HepG2 (cell line): Measurements from ENCODE around the gene HABP4. TPM values are rescaled to one million over a fixed set of nuclear protein-coding genes. Genes with fewer than 3 reads are reported as not detected.

ENCODE experiments used
- ATF1 ChIP-seq: IDR thresholded peaks from 2 replicates; pipeline ENCODE4 v1.6.1; 2016; ENCODE audit warnings: mild to moderate bottlenecking, control low read depth
- ELF1 ChIP-seq: sonication (generic); formaldehyde crosslinking; IDR thresholded peaks from 2 replicates; pipeline ENCODE4 v1.4.0; 2020; ENCODE audit warnings: missing genetic modification reagents
- SATB2 ChIP-seq: sonication (generic); formaldehyde crosslinking; IDR thresholded peaks from 2 replicates; pipeline ENCODE4 v1.5.0; 2020; ENCODE audit warnings: missing genetic modification reagents
- SIX4 ChIP-seq: sonication (generic); formaldehyde crosslinking; IDR thresholded peaks from 2 replicates; pipeline ENCODE4 v1.4.0; 2020; ENCODE audit warnings: missing genetic modification reagents
- UBTF ChIP-seq: sonication (generic); formaldehyde crosslinking; IDR thresholded peaks from 2 replicates; pipeline ENCODE4 v1.4.0; 2020; ENCODE audit warnings: mild to moderate bottlenecking, missing genetic modification reagents
- polyA plus RNA-seq, 8 experiments: library from polyadenylated mRNA; depleted of rRNA in 3 of 8; stranded (reverse) in 7 of 8; unstranded in 1 of 8; fragments of >200 nt; fragmentation: Illumina TruSeq in 4 of 8; extraction: Trizol in 4 of 8; gene quantifications; 2 replicates each; pipeline versions ENCODE4 v1.2.1 to v1.2.3, GENCODE V29; 2011 to 2016; ENCODE audit warnings: low read depth in 4 of 8, missing spikeins in 1 of 8, mixed read lengths in 1 of 8; ENCODE audit not compliant: insufficient read depth in 1 of 8
- total RNA-seq, 5 experiments: library from RNA; depleted of rRNA; stranded (reverse); fragments of >200 nt; fragmentation: Illumina TruSeq; extraction: Trizol; gene quantifications; 2 replicates each; pipeline ENCODE4 v1.2.3, GENCODE V29; 2016; ENCODE audit warnings: low read depth in 1 of 5
- TF ChIP-seq, protein P1 (sequence below): sonication (generic); formaldehyde crosslinking; IDR thresholded peaks from 2 replicates; pipeline ENCODE4 v1.5.0; 2020; ENCODE audit warnings: mild to moderate bottlenecking, missing genetic modification reagents
- TF ChIP-seq, protein P2 (sequence below): sonication (generic); formaldehyde crosslinking; conservative IDR thresholded peaks from 2 replicates; pipeline ENCODE4 v1.4.0; 2020; ENCODE audit warnings: missing genetic modification reagents

The HABP4 gene
- total and polyA plus RNA-seq, 2 of the 13 experiments (the other 11 are each of a cell fraction or from before 2014, with no cell fraction given) = 14.3 to 26.6 TPM

GRCh38 chr9:96519787-96520186 lies 69.8 kb downstream of the HABP4 start (continued):
- TF ChIP-seq, protein P1, sequence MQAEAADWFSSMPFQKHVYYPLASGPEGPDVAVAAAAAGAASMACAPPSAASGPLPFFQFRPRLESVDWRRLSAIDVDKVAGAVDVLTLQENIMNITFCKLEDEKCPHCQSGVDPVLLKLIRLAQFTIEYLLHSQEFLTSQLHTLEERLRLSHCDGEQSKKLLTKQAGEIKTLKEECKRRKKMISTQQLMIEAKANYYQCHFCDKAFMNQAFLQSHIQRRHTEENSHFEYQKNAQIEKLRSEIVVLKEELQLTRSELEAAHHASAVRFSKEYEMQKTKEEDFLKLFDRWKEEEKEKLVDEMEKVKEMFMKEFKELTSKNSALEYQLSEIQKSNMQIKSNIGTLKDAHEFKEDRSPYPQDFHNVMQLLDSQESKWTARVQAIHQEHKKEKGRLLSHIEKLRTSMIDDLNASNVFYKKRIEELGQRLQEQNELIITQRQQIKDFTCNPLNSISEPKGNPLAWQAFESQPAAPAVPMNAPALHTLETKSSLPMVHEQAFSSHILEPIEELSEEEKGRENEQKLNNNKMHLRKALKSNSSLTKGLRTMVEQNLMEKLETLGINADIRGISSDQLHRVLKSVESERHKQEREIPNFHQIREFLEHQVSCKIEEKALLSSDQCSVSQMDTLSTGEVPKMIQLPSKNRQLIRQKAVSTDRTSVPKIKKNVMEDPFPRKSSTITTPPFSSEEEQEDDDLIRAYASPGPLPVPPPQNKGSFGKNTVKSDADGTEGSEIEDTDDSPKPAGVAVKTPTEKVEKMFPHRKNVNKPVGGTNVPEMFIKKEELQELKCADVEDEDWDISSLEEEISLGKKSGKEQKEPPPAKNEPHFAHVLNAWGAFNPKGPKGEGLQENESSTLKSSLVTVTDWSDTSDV = no peak
- TF ChIP-seq, protein P2, sequence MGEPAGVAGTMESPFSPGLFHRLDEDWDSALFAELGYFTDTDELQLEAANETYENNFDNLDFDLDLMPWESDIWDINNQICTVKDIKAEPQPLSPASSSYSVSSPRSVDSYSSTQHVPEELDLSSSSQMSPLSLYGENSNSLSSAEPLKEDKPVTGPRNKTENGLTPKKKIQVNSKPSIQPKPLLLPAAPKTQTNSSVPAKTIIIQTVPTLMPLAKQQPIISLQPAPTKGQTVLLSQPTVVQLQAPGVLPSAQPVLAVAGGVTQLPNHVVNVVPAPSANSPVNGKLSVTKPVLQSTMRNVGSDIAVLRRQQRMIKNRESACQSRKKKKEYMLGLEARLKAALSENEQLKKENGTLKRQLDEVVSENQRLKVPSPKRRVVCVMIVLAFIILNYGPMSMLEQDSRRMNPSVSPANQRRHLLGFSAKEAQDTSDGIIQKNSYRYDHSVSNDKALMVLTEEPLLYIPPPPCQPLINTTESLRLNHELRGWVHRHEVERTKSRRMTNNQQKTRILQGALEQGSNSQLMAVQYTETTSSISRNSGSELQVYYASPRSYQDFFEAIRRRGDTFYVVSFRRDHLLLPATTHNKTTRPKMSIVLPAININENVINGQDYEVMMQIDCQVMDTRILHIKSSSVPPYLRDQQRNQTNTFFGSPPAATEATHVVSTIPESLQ (CRISPR knock-in tag) = no peak
- no peak for TF ChIP-seq ATF1 (CRISPR knock-in tag)
- no peak for TF ChIP-seq SATB2 (CRISPR knock-in tag)
- no peak for TF ChIP-seq UBTF (CRISPR knock-in tag)
- no peak for TF ChIP-seq SIX4 (CRISPR knock-in tag)
- no peak for TF ChIP-seq ELF1 (CRISPR knock-in tag)
- TF ChIP-seq, all 625 proteins: peak for 0
